Psoas muscle (tissue), 8 donors: ENCODE data around the gene LRBA. TPM values are rescaled to one million over a fixed set of nuclear protein-coding genes. Genes with fewer than 3 reads are reported as not detected.

Experiments used
- ATAC-seq, 4 donors: fragments of 200-7000 bp; cut with Tn5 transposase; one replicate each; pipeline ENCODE4 v1.9.1; 2020; ENCODE audit warnings: moderate library complexity in 3 of 4, mild to moderate bottlenecking in 2 of 4
- DNase-seq, 2 donors: peaks; one replicate each; pipeline ENCODE4 v3.0.0-alpha.2; 2020
- H3K27ac ChIP-seq: fragments of 200-600 bp; one replicate; pipeline ENCODE4 v1.8.0; 2022
- H3K27me3 ChIP-seq, 3 donors: fragments of 200-600 bp in 1 of 3; one replicate each; pipeline versions ENCODE4 v1.6.1 to v1.8.0; 2013 to 2022; ENCODE audit warnings: low read length in 2 of 3, mild to moderate bottlenecking in 2 of 3, moderate library complexity in 1 of 3; ENCODE audit not compliant: insufficient read depth in 3 of 3
- H3K36me3 ChIP-seq, 2 donors: fragments of 200-600 bp in 1 of 2; one replicate each; pipeline versions ENCODE4 v1.6.1 to v1.8.0; 2013 to 2022; ENCODE audit warnings: low read depth in 1 of 2, mild to moderate bottlenecking in 1 of 2, moderate library complexity in 1 of 2; ENCODE audit not compliant: insufficient read depth in 1 of 2
- H3K4me1 ChIP-seq: fragments of 200-600 bp; one replicate; pipeline ENCODE4 v1.8.0; 2022
- H3K4me3 ChIP-seq: fragments of 200-600 bp; one replicate; pipeline ENCODE4 v1.8.0; 2022; ENCODE audit warnings: mild to moderate bottlenecking
- H3K9me3 ChIP-seq: fragments of 200-600 bp; one replicate; pipeline ENCODE4 v1.8.0; 2022
- WGBS, 3 donors: extraction: QIAGEN DNeasy Blood & Tissue Kit; methylation state at CpG; one replicate each; pipeline versions ENCODE4 v1.1.6 to v1.1.7; 2013; 5-methylcytosine and 5-hydroxymethylcytosine counted together
- intact Hi-C, 2 donors: fragments of 100-400 bp; cut with DNase I; formaldehyde crosslinking; loops; one replicate each; pipeline versions ENCODE4 v1.11.0 to v1.14.2; 2022
- polyA plus RNA-seq, 3 donors: library from polyadenylated mRNA; stranded (reverse); fragments of 200-250 nt; gene quantifications; one replicate each; pipeline ENCODE4 v1.2.3, GENCODE V29; 2013
- total RNA-seq, 4 donors: library from RNA; stranded (reverse); fragmentation: NEBNext Ultra II Directional in 2 of 4; extraction: Animal tissue kit (Norgen Biotek cat#: 25700) in 2 of 4; gene quantifications; one replicate each; pipeline versions ENCODE4 v1.2.1 to v1.2.4, GENCODE V29; 2021 to 2023
- TF ChIP-seq, protein P1 (sequence below): fragments of 200-600 bp; IDR thresholded peaks from one replicate; pipeline ENCODE4 v1.8.0; 2022; ENCODE audit warnings: antibody characterized with exemption
- donor health status: healthy with polysubstance abuse.
- donor health status: DM: no; HTN: no; CAD: no; lungs with moderate emphysema.
- donor health status: Bipolar disorder and iron deficiency.
- donor health status: healthy.
- donor health status: DM: yes; HTN: yes; CAD: no.
- donor health status: DM: no; HTN: no; CAD: no.
- donor health status: DM: no; HTN: no; CAD: no.
- donor health status: DM: yes; HTN: yes; CAD: no.

The LRBA gene
- total and polyA plus RNA-seq, 7 donors: 2.9 to 10.6 (median 6.4) TPM

DNA sequence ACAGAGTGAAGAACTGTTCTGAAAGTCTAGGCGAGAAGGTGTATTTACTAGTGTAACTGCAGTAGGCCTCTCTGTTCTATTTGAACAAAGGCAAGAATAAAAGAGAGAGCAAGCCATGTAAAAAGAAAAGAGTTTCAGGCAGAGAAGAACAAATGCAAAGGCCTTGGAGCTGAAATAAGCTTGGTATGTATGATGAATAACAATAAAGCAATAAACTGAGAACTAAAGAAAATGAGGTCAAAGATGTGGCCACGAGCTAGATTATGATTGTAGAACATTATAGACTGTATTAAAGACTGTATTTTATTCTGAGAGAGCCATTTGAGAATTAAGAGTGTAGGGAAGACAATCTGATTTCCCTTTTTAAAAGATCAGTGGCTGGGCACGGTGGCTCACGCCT lies 160.5 kb downstream of the LRBA start:
- TF ChIP-seq, protein P1, sequence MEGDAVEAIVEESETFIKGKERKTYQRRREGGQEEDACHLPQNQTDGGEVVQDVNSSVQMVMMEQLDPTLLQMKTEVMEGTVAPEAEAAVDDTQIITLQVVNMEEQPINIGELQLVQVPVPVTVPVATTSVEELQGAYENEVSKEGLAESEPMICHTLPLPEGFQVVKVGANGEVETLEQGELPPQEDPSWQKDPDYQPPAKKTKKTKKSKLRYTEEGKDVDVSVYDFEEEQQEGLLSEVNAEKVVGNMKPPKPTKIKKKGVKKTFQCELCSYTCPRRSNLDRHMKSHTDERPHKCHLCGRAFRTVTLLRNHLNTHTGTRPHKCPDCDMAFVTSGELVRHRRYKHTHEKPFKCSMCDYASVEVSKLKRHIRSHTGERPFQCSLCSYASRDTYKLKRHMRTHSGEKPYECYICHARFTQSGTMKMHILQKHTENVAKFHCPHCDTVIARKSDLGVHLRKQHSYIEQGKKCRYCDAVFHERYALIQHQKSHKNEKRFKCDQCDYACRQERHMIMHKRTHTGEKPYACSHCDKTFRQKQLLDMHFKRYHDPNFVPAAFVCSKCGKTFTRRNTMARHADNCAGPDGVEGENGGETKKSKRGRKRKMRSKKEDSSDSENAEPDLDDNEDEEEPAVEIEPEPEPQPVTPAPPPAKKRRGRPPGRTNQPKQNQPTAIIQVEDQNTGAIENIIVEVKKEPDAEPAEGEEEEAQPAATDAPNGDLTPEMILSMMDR: no peak
- intact Hi-C loops: no loop called here
- 94 to 96% (median 95%) methylated on average over 4 of the region's 4 CpGs for WGBS, 3 donors
- H3K4me3 ChIP-seq: no peak overlapping the region
- peaks cover 0 to 20% of the 10 kb centered on the region in 2 donors for H3K36me3 ChIP-seq
- no peaks in the 10 kb centered on the region for H3K4me1 ChIP-seq
- no peaks in the 10 kb centered on the region for H3K9me3 ChIP-seq
- H3K27ac ChIP-seq: no peak overlapping the region
- no peaks in the 10 kb centered on the region for H3K27me3 ChIP-seq
- ATAC-seq (no peak), DNase-seq (no peak)

DNA sequence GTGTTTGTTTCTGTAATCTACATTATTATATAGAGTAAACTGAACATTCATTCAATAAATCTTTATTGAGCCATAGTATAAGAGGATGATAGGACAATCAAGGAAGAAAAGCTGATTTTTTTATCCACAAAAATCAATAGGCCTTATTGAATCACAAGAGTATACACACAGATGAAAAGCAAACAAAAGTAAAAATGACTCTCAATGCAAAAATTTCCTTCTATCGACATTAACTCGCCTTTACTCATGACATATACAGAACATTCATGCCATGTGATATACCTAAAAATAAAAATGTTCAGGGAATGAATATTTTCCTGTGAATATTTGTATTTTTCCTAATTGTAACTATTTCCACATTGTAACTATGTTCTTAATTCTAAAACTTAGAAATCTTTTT lies 161.2 kb downstream of the LRBA start:
- Histone ChIP-seq H3K4me3 (no peak overlapping the region), H3K27me3 (no peaks in the 10 kb centered on the region), H3K36me3 (peaks cover 0 to 27% of the 10 kb centered on the region in 2 donors), H3K9me3 (no peaks in the 10 kb centered on the region), H3K27ac (no peak overlapping the region), H3K4me1 (no peaks in the 10 kb centered on the region)
- WGBS, 3 donors: 71 to 100% (median 98%) methylated on average over 2 of the region's 2 CpGs
- no peak for DNase-seq
- ATAC-seq: no peak
- intact Hi-C loops: no loop called here
- TF ChIP-seq, protein P1: no peak

DNA sequence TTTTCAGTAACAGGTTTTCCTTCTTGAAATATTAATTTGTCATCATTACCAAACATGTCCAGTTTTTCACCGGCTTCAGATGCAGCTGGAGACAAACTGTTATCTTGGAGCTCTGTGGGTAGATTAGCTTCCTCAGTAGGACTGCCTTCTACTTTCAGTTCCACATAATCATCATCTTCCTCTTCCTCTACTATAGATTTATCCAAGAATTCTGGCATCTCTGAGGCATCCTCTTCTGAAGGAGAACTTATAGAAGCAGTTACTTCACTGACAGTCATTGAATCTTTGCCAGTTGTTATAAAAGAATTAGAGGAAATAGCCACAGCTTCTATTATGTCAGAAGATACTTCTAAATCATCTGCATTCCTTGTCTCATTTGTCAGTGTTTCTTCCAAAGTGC lies 162.9 kb downstream of the LRBA start:
- Histone ChIP-seq H3K4me1 (no peaks in the 10 kb centered on the region), H3K27ac (no peak overlapping the region), H3K27me3 (no peaks in the 10 kb centered on the region), H3K36me3 (peaks cover 0 to 43% of the 10 kb centered on the region in 2 donors), H3K9me3 (no peaks in the 10 kb centered on the region), H3K4me3 (no peak overlapping the region)
- 92 to 94% (median 92%) methylated on average over 1 of the region's 1 CpG for WGBS, 3 donors
- intact Hi-C loops: no loop called here
- TF ChIP-seq, protein P1: no peak
- ATAC-seq: no peak
- DNase-seq: no peak

DNA sequence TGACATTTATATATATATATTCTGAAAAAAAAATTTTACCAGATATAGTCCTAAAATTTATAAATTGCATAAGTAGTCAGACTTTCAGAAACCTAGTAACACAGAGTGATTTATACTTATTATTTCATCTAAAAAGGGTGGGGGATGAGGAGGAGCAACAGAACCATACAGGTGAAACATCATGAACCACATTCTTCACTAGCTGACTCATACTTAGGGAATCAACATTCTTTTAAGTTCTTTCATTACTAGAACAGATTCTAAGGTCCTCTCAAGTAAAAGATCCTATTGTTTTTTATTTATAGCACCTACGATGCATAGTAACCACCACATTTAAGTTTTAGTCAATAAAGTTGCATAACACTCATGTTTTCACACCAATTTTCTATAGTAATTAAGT lies 166.1 kb downstream of the LRBA start:
- H3K4me1 ChIP-seq: no peaks in the 10 kb centered on the region
- H3K27ac ChIP-seq: no peak overlapping the region
- DNase-seq (no peak), ATAC-seq (no peak)
- TF ChIP-seq, protein P1: no peak
- H3K4me3 ChIP-seq: no peak overlapping the region
- intact Hi-C loops: no loop called here
- H3K27me3 ChIP-seq: no peaks in the 10 kb centered on the region
- H3K36me3 ChIP-seq: peaks cover 0 to 50% of the 10 kb centered on the region in 2 donors
- WGBS, 3 donors: 87 to 93% (median 90%) methylated on average over 1 of the region's 1 CpG
- H3K9me3 ChIP-seq: no peaks in the 10 kb centered on the region

DNA sequence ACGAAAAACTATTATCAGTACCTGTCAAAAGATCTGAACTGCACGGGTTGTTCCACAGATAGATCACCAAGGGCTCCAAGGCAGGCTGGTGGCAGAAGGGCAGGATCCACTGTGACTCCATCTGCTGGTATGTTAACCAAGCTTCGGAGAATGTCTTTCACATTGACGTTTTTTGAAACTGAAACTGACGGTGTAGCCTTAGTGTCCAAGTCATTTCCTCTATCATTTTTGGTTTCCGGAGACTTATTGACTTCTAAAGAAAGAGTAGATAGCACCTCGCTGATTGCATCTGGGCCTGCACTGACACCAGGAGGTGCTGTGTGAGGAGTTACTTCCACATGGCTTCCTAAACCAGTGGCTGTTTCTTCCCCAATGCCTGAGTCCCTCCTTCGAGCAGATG lies 186.9 kb downstream of the LRBA start:
- DNase-seq: no peak
- Histone ChIP-seq H3K4me1 (no peaks in the 10 kb centered on the region), H3K27ac (no peak overlapping the region), H3K9me3 (no peaks in the 10 kb centered on the region), H3K4me3 (no peak overlapping the region), H3K27me3 (no peaks in the 10 kb centered on the region), H3K36me3 (peaks cover 0 to 18% of the 10 kb centered on the region in 2 donors)
- 90 to 94% (median 94%) methylated on average over 8 of the region's 8 CpGs for WGBS, 3 donors
- intact Hi-C loops: no loop called here
- ATAC-seq: no peak
- TF ChIP-seq, protein P1: no peak
